Muscle of arm (tissue), 14 donors: ENCODE measurements around the gene SRSF1. TPM values are rescaled to one million over a fixed set of nuclear protein-coding genes. Genes with fewer than 3 reads are reported as not detected.
"Not testable (repeated sequence)": the region's sequence is repeated elsewhere in the genome, so short reads cannot be mapped to it uniquely, and the experiment has no call there.

Source experiments
- DNase-seq: peaks from one replicate; pipeline ENCODE4 v3.0.0-alpha.2; 2013
- long read RNA-seq, 11 donors: transcript quantifications; one replicate each; lab custom pipeline, GENCODE V29; 2026
- polyA plus RNA-seq, 12 donors: library from polyadenylated mRNA; unstranded; fragments of 120-200 nt; gene quantifications; one replicate each; pipeline ENCODE4 v1.2.1, GENCODE V29; 2013; ENCODE audit not compliant: insufficient read length in 12 of 12

The SRSF1 gene
- polyA plus RNA-seq = 100 to 1,000 TPM in 11 of 12 donors, not detected in 1; 146 to 244 (median 191) TPM
- long read RNA-seq, donor 1, transcript SRSF1-201 (4 exons, 1,513 nt) = major isoform, 30 of 54 reads
- long read RNA-seq, donor 1, transcript SRSF1-204 (4 exons, 1,720 nt) = minor isoform, 10 of 54 reads
- long read RNA-seq, donor 1, transcript SRSF1-205 (3 exons, 3,117 nt) = minor isoform, 6 of 54 reads
- long read RNA-seq, donor 1, partial matches to known transcripts = 6 of 54 reads
- long read RNA-seq, donor 1, other reads (novel, unspliced or antisense) = 0 of 54 reads
- long read RNA-seq, donor 2, transcript SRSF1-201 (4 exons, 1,513 nt) = major isoform, 52 of 59 reads
- long read RNA-seq, donor 2, partial matches to known transcripts = 0 of 59 reads
- long read RNA-seq, donor 2, other reads (novel, unspliced or antisense) = 0 of 59 reads
- long read RNA-seq, donor 3, transcript SRSF1-201 (4 exons, 1,513 nt) = major isoform, 21 of 26 reads
- long read RNA-seq, donor 3, partial matches to known transcripts = 0 of 26 reads
- long read RNA-seq, donor 3, other reads (novel, unspliced or antisense) = 0 of 26 reads
- long read RNA-seq, donor 4, transcript SRSF1-201 (4 exons, 1,513 nt) = major isoform, 18 of 25 reads
- long read RNA-seq, donor 4, partial matches to known transcripts = 0 of 25 reads
- long read RNA-seq, donor 4, other reads (novel, unspliced or antisense) = 0 of 25 reads
- long read RNA-seq, donor 5, transcript SRSF1-205 (3 exons, 3,117 nt) = minor isoform, 5 of 60 reads
- long read RNA-seq, donor 5, transcript SRSF1-201 (4 exons, 1,513 nt) = major isoform, 36 of 60 reads
- long read RNA-seq, donor 5, transcript SRSF1-204 (4 exons, 1,720 nt) = minor isoform, 8 of 60 reads
- long read RNA-seq, donor 5, transcript SRSF1-202 (2 exons, 689 nt) = minor isoform, 11 of 60 reads
- long read RNA-seq, donor 5, partial matches to known transcripts = 0 of 60 reads
- long read RNA-seq, donor 5, other reads (novel, unspliced or antisense) = 0 of 60 reads
- long read RNA-seq, donor 6, transcript SRSF1-201 (4 exons, 1,513 nt) = major isoform, 23 of 31 reads
- long read RNA-seq, donor 6, partial matches to known transcripts = 0 of 31 reads
- long read RNA-seq, donor 6, other reads (novel, unspliced or antisense) = 0 of 31 reads
- long read RNA-seq, donor 7, transcript SRSF1-201 (4 exons, 1,513 nt) = major isoform, 19 of 27 reads
- long read RNA-seq, donor 7, partial matches to known transcripts = 0 of 27 reads
- long read RNA-seq, donor 7, other reads (novel, unspliced or antisense) = 0 of 27 reads
- long read RNA-seq, donor 8, transcript SRSF1-204 (4 exons, 1,720 nt) = minor isoform, 9 of 80 reads
- long read RNA-seq, donor 8, transcript SRSF1-201 (4 exons, 1,513 nt) = major isoform, 49 of 80 reads
- long read RNA-seq, donor 8, transcript SRSF1-202 (2 exons, 689 nt) = minor isoform, 6 of 80 reads
- long read RNA-seq, donor 8, transcript SRSF1-205 (3 exons, 3,117 nt) = minor isoform, 8 of 80 reads
- long read RNA-seq, donor 8, partial matches to known transcripts = 0 of 80 reads
- long read RNA-seq, donor 8, other reads (novel, unspliced or antisense) = 7 of 80 reads
- long read RNA-seq, donor 9, transcript SRSF1-201 (4 exons, 1,513 nt) = major isoform, 18 of 25 reads
- long read RNA-seq, donor 9, partial matches to known transcripts = 0 of 25 reads
- long read RNA-seq, donor 9, other reads (novel, unspliced or antisense) = 0 of 25 reads
- long read RNA-seq, donor 10, transcript SRSF1-201 (4 exons, 1,513 nt) = major isoform, 21 of 37 reads
- long read RNA-seq, donor 10, transcript SRSF1-205 (3 exons, 3,117 nt) = minor isoform, 5 of 37 reads
- long read RNA-seq, donor 10, transcript SRSF1-204 (4 exons, 1,720 nt) = minor isoform, 6 of 37 reads
- long read RNA-seq, donor 10, partial matches to known transcripts = 0 of 37 reads
- long read RNA-seq, donor 10, other reads (novel, unspliced or antisense) = 0 of 37 reads
- long read RNA-seq, donor 11, transcript SRSF1-201 (4 exons, 1,513 nt) = major isoform, 54 of 69 reads
- long read RNA-seq, donor 11, partial matches to known transcripts = 5 of 69 reads
- long read RNA-seq, donor 11, other reads (novel, unspliced or antisense) = 0 of 69 reads

- DNase-seq = peak; percentile 100
Measured at GRCh38 chr17:58006924-58007780, at the start of gene SRSF1. Gene SRSF1 (minus strand): TSS chr17:58007246. CDS start chr17:58007137, 109 bp downstream.

GRCh38 chr17:58056476-58056875 lies 49.4 kb upstream of the SRSF1 start:
- DNase-seq = no peak

- DNase-seq = no peak
Measured at GRCh38 chr17:58054641-58055040, 47.6 kb upstream of the SRSF1 start.

- no peak for DNase-seq
Measured at GRCh38 chr17:58052945-58053715, 46.1 kb upstream of the SRSF1 start.

- DNase-seq = no peak
Measured at GRCh38 chr17:58052407-58052806, 45.4 kb upstream of the SRSF1 start.

- no peak for DNase-seq
Measured at GRCh38 chr17:58051468-58051867, 44.4 kb upstream of the SRSF1 start.

GRCh38 chr17:58050966-58051365 lies 43.9 kb upstream of the SRSF1 start:
- DNase-seq = no peak

- DNase-seq = no peak
Measured at GRCh38 chr17:58049533-58049932, 42.5 kb upstream of the SRSF1 start.

- DNase-seq = no peak
Measured at GRCh38 chr17:58047376-58048150, 40.5 kb upstream of the SRSF1 start.

GRCh38 chr17:58046239-58047094 lies 39.4 kb upstream of the SRSF1 start:
- no peak for DNase-seq

GRCh38 chr17:58044256-58044655 lies 37.2 kb upstream of the SRSF1 start:
- DNase-seq = not testable (repeated sequence)

- no peak for DNase-seq
Measured at GRCh38 chr17:58043221-58044181, 36.5 kb upstream of the SRSF1 start.

- DNase-seq = no peak
Measured at GRCh38 chr17:58041161-58041560, 34.1 kb upstream of the SRSF1 start.

- DNase-seq = no peak
Measured at GRCh38 chr17:58040386-58040785, 33.3 kb upstream of the SRSF1 start.

GRCh38 chr17:58039975-58040374 lies 32.9 kb upstream of the SRSF1 start:
- DNase-seq = no peak
